Measurements from ENCODE around the gene ADAMTSL1. TPM values are rescaled to one million over a fixed set of nuclear protein-coding genes. Genes with fewer than 3 reads are reported as not detected.

The ADAMTSL1 gene
- total and polyA plus RNA-seq, 4 donors, result 0.31 to 3.4 (median 1.9) TPM

DNA sequence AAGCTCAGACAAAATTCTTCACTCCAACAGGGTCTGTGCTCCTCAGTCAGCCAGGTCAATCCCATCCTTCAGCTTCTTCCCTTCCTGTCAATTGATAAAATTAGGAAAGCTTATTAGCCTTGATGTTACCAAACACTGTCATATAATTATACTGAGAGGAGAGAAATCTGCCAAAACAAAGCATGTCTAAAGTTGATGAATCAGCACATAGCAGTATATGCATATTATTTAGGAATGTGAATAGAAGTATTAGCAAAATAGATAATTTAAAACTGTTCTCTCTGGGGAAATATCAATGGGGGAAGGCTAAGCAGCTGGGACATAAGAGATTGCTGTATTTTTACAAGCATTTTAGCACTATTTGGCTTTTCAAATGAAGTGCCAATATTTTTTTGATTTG is 451.9 kb downstream of the ADAMTSL1 start:
- no peak overlapping the region for H3K27ac ChIP-seq (ENCODE audit: low read depth in 1 of 2, low read length in 2 of 2)
- no peak overlapping the region for H3K9ac ChIP-seq (ENCODE audit: low read depth in 1 of 2, low read length in 2 of 2)
- no peaks in the 10 kb centered on the region for H3K36me3 ChIP-seq (ENCODE audit: control insufficient read depth in 4 of 4, insufficient read depth in 3 of 4, low read depth in 1 of 4, low read length in 3 of 4)
- H3K4me3 ChIP-seq (ENCODE audit: low read depth in 1 of 3, low read length in 3 of 3), result no peak overlapping the region
- TF ChIP-seq EGR1 (IDR thresholded peaks at IDR 0.05; ENCODE audit: low read depth in 2 of 2) (no peak), RAD21 (IDR thresholded peaks at IDR 0.05) (no peak), RXRA (IDR thresholded peaks at IDR 0.05) (no peak), NR2F2 (IDR thresholded peaks at IDR 0.05) (no peak), TAF1 (conservative IDR thresholded peaks at IDR 0.05) (no peak), HNF4A (conservative IDR thresholded peaks at IDR 0.05) (no peak), FOXA2 (IDR thresholded peaks at IDR 0.05) (no peak), HNF4G (IDR thresholded peaks at IDR 0.05) (no peak), GABPA (IDR thresholded peaks at IDR 0.05 in 1 of 2, conservative IDR thresholded peaks at IDR 0.05 in 1 of 2) (no peak)
- TF ChIP-seq, protein P1, sequence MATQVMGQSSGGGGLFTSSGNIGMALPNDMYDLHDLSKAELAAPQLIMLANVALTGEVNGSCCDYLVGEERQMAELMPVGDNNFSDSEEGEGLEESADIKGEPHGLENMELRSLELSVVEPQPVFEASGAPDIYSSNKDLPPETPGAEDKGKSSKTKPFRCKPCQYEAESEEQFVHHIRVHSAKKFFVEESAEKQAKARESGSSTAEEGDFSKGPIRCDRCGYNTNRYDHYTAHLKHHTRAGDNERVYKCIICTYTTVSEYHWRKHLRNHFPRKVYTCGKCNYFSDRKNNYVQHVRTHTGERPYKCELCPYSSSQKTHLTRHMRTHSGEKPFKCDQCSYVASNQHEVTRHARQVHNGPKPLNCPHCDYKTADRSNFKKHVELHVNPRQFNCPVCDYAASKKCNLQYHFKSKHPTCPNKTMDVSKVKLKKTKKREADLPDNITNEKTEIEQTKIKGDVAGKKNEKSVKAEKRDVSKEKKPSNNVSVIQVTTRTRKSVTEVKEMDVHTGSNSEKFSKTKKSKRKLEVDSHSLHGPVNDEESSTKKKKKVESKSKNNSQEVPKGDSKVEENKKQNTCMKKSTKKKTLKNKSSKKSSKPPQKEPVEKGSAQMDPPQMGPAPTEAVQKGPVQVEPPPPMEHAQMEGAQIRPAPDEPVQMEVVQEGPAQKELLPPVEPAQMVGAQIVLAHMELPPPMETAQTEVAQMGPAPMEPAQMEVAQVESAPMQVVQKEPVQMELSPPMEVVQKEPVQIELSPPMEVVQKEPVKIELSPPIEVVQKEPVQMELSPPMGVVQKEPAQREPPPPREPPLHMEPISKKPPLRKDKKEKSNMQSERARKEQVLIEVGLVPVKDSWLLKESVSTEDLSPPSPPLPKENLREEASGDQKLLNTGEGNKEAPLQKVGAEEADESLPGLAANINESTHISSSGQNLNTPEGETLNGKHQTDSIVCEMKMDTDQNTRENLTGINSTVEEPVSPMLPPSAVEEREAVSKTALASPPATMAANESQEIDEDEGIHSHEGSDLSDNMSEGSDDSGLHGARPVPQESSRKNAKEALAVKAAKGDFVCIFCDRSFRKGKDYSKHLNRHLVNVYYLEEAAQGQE (IDR thresholded peaks at IDR 0.05), result no peak
- TF ChIP-seq, protein P2, sequence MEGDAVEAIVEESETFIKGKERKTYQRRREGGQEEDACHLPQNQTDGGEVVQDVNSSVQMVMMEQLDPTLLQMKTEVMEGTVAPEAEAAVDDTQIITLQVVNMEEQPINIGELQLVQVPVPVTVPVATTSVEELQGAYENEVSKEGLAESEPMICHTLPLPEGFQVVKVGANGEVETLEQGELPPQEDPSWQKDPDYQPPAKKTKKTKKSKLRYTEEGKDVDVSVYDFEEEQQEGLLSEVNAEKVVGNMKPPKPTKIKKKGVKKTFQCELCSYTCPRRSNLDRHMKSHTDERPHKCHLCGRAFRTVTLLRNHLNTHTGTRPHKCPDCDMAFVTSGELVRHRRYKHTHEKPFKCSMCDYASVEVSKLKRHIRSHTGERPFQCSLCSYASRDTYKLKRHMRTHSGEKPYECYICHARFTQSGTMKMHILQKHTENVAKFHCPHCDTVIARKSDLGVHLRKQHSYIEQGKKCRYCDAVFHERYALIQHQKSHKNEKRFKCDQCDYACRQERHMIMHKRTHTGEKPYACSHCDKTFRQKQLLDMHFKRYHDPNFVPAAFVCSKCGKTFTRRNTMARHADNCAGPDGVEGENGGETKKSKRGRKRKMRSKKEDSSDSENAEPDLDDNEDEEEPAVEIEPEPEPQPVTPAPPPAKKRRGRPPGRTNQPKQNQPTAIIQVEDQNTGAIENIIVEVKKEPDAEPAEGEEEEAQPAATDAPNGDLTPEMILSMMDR (IDR thresholded peaks at IDR 0.05; ENCODE audit: low read depth, low read length, missing input control), result no peak
- TF ChIP-seq, protein P3, sequence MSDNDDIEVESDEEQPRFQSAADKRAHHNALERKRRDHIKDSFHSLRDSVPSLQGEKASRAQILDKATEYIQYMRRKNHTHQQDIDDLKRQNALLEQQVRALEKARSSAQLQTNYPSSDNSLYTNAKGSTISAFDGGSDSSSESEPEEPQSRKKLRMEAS (IDR thresholded peaks at IDR 0.05), result no peak
- no peaks in the 10 kb centered on the region for H3K4me1 ChIP-seq (ENCODE audit: control insufficient read depth in 4 of 4, insufficient read depth in 4 of 4, low read length in 3 of 4)
- no peaks in the 10 kb centered on the region for H3K9me3 ChIP-seq (ENCODE audit: control insufficient read depth in 4 of 4, low read length in 3 of 4)
- no peaks in the 10 kb centered on the region for H3K27me3 ChIP-seq (ENCODE audit: control insufficient read depth in 4 of 4, insufficient read depth in 4 of 4, low read length in 3 of 4)
- DNase-seq (ENCODE audit: low spot score), result no peak

DNA sequence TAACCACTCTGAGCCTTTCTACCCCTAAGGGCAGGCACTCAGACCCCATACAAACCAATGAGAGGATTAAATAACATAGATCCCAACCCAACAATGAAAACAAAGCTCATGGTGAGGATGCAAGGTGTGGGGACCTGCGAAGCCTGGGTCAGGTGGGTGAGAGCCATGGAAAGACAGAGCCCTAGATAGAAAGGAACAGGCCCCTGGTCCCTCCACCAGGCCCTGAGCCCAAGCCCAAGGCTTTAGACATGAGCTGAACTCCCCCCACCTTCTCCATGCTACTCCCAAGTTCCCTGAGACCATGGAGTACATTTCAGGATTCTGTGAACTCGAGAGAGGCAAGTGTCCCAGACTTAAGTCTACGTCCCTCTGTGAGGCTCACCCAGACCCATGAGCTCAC is 452.6 kb downstream of the ADAMTSL1 start:
- Histone ChIP-seq H3K9ac (ENCODE audit: low read depth in 1 of 2, low read length in 2 of 2) (no peak overlapping the region), H3K4me1 (ENCODE audit: control insufficient read depth in 4 of 4, insufficient read depth in 4 of 4, low read length in 3 of 4) (no peaks in the 10 kb centered on the region), H3K27ac (ENCODE audit: low read depth in 1 of 2, low read length in 2 of 2) (no peak overlapping the region), H3K27me3 (ENCODE audit: control insufficient read depth in 4 of 4, insufficient read depth in 4 of 4, low read length in 3 of 4) (no peaks in the 10 kb centered on the region), H3K9me3 (ENCODE audit: control insufficient read depth in 4 of 4, low read length in 3 of 4) (no peaks in the 10 kb centered on the region), H3K36me3 (ENCODE audit: control insufficient read depth in 4 of 4, insufficient read depth in 3 of 4, low read depth in 1 of 4, low read length in 3 of 4) (no peaks in the 10 kb centered on the region), H3K4me3 (ENCODE audit: low read depth in 1 of 3, low read length in 3 of 3) (no peak overlapping the region)
- WGBS, result 86% methylated on average over 3 of the region's 3 CpGs
- no peak for TF ChIP-seq YY1 (IDR thresholded peaks at IDR 0.05)
- TF ChIP-seq HNF4G (IDR thresholded peaks at IDR 0.05), result no peak
- no peak for TF ChIP-seq EGR1 (IDR thresholded peaks at IDR 0.05; ENCODE audit: low read depth in 2 of 2)
- no peak for TF ChIP-seq HNF4A (conservative IDR thresholded peaks at IDR 0.05)
- TF ChIP-seq FOXA2 (IDR thresholded peaks at IDR 0.05), result no peak
- TF ChIP-seq, protein P2 (IDR thresholded peaks at IDR 0.05; ENCODE audit: low read depth, low read length, missing input control), result no peak
- no peak for TF ChIP-seq RXRA (IDR thresholded peaks at IDR 0.05)
- no peak for TF ChIP-seq GABPA (IDR thresholded peaks at IDR 0.05 in 1 of 2, conservative IDR thresholded peaks at IDR 0.05 in 1 of 2)
- TF ChIP-seq, protein P4, sequence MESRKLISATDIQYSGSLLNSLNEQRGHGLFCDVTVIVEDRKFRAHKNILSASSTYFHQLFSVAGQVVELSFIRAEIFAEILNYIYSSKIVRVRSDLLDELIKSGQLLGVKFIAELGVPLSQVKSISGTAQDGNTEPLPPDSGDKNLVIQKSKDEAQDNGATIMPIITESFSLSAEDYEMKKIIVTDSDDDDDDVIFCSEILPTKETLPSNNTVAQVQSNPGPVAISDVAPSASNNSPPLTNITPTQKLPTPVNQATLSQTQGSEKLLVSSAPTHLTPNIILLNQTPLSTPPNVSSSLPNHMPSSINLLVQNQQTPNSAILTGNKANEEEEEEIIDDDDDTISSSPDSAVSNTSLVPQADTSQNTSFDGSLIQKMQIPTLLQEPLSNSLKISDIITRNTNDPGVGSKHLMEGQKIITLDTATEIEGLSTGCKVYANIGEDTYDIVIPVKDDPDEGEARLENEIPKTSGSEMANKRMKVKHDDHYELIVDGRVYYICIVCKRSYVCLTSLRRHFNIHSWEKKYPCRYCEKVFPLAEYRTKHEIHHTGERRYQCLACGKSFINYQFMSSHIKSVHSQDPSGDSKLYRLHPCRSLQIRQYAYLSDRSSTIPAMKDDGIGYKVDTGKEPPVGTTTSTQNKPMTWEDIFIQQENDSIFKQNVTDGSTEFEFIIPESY (IDR thresholded peaks at IDR 0.05), result no peak
- no peak for TF ChIP-seq JUND (IDR thresholded peaks at IDR 0.05)
- no peak for TF ChIP-seq RAD21 (IDR thresholded peaks at IDR 0.05)
- no peak for TF ChIP-seq TAF1 (conservative IDR thresholded peaks at IDR 0.05)
- TF ChIP-seq FOXA1 (IDR thresholded peaks at IDR 0.05), result no peak
- TF ChIP-seq SP1 (IDR thresholded peaks at IDR 0.05), result no peak
- TF ChIP-seq NR2F2 (IDR thresholded peaks at IDR 0.05), result no peak
- TF ChIP-seq, protein P3 (IDR thresholded peaks at IDR 0.05), result no peak
- TF ChIP-seq, protein P1 (IDR thresholded peaks at IDR 0.05), result no peak
- DNase-seq (ENCODE audit: low spot score), result no peak
